Testis (tissue), 2 donors: ENCODE results near the gene SMAD6.

Experiments used
- POLR2A ChIP-seq: fragments of 450-650 bp; IDR thresholded peaks from one replicate; pipeline ENCODE4 v1.6.1; 2017; ENCODE audit warnings: antibody characterized with exemption, mild to moderate bottlenecking, moderate library complexity
- TF ChIP-seq, protein P1 (sequence below), 3 experiments: fragments of 450-650 bp in 2 of 3; fragments of 200-600 bp in 1 of 3; sonication (generic) in 1 of 3; IDR thresholded peaks; one replicate each; pipeline ENCODE4 v1.5.1; 2016 to 2019; ENCODE audit warnings: antibody characterized with exemption in 3 of 3, mild to moderate bottlenecking in 2 of 3, moderate library complexity in 1 of 3

DNA sequence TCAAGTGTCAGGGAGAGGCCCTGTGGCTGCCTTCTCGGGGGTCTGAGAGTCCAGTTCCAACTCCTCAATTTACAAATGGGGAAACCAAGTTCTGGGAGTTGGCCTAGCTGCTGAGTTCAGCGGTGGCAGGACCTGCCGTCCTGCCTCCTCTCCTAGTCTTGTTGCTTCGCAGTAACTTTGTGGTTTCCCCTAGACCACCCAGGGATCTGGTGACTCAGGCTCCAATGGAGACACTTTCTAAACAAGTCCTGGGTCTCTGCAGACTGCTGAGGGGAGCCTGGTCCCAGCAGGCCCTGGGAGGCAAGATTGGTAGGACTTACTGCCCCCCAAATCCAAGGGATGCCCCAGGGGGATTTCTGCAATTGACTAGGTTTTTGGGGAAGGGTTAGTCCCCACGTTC, 83.6 kb downstream of the SMAD6 start:
- TF ChIP-seq, protein P1, sequence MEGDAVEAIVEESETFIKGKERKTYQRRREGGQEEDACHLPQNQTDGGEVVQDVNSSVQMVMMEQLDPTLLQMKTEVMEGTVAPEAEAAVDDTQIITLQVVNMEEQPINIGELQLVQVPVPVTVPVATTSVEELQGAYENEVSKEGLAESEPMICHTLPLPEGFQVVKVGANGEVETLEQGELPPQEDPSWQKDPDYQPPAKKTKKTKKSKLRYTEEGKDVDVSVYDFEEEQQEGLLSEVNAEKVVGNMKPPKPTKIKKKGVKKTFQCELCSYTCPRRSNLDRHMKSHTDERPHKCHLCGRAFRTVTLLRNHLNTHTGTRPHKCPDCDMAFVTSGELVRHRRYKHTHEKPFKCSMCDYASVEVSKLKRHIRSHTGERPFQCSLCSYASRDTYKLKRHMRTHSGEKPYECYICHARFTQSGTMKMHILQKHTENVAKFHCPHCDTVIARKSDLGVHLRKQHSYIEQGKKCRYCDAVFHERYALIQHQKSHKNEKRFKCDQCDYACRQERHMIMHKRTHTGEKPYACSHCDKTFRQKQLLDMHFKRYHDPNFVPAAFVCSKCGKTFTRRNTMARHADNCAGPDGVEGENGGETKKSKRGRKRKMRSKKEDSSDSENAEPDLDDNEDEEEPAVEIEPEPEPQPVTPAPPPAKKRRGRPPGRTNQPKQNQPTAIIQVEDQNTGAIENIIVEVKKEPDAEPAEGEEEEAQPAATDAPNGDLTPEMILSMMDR (IDR thresholded peaks at IDR 0.05): no peak
- no peak for TF ChIP-seq POLR2A
